ENCODE results near the gene SHKBP1.
A peak's percentile ranks its signal among the peaks of the same experiment; 100 is the strongest.
"Not testable (repeated sequence)": the region's sequence is repeated elsewhere in the genome, so short reads cannot be mapped to it uniquely, and the experiment has no call there.

The SHKBP1 gene

GRCh38 chr19:40585241-40585981 is 8.7 kb downstream of the SHKBP1 start:
- DNase-seq, result no peak

- DNase-seq, result no peak
Observed at GRCh38 chr19:40585982-40586422, 9.3 kb downstream of the SHKBP1 start.

GRCh38 chr19:40586611-40587010 is 9.9 kb downstream of the SHKBP1 start:
- DNase-seq, result no peak

- DNase-seq, result no peak
Observed at GRCh38 chr19:40588110-40588854, 11.6 kb downstream of the SHKBP1 start.

- DNase-seq, result no peak
Observed at GRCh38 chr19:40588926-40589569, 12.4 kb downstream of the SHKBP1 start.

GRCh38 chr19:40589591-40590429 is 13.1 kb downstream of the SHKBP1 start:
- no peak for DNase-seq

DNA sequence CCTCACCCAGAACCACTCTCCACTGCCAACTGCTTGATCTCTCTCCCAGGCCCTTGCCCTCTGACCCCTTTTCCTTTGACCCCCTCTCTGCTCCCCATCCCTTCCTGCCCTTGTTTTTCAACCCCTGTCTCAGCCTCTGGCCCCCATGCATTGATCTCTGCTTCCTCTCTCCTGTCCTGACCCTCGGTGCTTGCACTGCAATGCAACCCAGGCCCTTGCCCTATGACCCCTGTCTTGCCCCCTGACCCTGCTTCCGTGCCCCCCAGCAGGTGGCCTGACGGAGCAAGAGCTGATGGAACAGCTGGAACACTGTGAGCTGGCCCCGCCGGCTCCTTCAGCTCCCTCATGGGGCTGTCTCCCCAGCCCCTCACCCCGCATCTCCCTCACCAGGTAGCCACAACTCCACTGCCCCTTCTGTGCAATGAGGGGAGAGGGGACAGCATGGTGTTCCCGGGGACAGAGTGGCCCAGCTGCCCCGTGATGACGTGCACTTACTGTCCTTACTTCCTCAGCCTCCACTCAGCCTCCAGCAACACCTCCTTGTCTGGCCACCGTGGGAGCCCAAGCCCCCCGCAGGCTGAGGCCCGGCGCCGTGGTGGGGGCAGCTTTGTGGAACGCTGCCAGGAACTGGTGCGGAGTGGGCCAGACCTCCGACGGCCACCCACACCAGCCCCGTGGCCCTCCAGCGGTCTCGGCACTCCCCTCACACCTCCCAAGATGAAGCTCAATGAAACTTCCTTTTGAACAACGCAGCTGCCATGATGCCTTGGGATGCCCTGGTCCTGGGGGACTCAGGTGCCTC is 14.0 kb downstream of the SHKBP1 start:
- DNase-seq, result no peak

GRCh38 chr19:40591724-40592123 is 15.1 kb downstream of the SHKBP1 start:
- not testable (repeated sequence) for DNase-seq

DNA sequence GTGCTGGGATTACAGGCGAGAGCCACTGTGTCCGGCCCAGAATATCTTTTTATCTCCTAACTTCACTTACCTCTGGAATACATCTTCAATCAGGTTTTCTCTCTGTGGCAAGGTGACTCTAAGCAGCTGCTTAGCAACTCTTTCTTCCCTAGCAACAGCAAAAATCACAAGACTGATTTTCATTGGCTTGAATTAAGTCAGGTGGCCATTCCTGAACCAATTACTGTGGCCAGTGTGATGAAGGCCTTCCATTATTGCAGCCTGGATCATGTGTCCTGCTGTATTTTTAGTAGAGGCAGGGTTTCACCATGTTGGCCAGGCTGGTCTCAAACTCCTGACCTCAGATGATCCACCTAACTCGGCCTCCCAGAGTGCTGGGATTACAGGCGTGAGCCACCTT is 15.5 kb downstream of the SHKBP1 start:
- peak; percentile 41 for DNase-seq

DNA sequence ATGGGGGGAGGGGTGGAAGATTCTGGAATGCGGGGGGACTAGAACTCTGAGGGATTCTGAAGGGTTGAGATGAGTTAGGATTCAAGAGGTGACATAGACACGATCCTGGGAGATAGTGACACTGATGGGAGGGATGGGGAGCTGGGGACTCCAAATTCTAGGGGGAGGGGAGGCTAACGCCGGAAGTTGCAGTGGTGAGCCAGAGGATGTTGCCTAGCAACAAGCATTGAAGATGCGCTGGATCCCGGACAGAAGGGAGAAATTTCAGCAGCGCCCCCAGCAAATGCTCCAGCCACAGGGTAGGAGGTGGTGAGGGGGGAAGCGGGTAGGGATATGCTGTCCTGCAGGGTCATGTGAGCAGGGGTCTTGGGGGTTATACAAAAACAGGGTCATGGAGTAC is 17.6 kb downstream of the SHKBP1 start:
- no peak for DNase-seq

DNA sequence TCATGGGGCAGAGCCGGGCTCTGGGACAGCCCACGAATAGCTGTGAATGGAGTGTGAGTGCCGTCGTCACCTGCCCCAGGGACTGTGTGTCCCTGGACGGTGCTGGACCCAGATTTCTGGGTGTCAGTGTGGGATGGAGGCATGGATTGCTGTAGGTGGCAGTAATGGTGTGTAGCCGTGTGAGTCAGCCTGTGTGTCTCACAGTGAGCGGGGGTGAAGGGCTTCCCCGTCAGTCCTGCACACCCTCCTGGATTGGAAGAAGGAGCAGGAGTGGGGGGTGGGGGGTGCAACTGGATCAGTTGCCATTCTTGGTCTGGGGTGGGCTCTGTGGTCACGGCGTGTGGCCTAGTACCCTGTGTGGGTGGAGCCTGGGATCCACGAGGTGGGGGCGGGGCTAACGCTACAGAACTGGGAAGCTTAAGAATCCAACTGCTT is 18.0 kb downstream of the SHKBP1 start:
- DNase-seq, result no peak

DNA sequence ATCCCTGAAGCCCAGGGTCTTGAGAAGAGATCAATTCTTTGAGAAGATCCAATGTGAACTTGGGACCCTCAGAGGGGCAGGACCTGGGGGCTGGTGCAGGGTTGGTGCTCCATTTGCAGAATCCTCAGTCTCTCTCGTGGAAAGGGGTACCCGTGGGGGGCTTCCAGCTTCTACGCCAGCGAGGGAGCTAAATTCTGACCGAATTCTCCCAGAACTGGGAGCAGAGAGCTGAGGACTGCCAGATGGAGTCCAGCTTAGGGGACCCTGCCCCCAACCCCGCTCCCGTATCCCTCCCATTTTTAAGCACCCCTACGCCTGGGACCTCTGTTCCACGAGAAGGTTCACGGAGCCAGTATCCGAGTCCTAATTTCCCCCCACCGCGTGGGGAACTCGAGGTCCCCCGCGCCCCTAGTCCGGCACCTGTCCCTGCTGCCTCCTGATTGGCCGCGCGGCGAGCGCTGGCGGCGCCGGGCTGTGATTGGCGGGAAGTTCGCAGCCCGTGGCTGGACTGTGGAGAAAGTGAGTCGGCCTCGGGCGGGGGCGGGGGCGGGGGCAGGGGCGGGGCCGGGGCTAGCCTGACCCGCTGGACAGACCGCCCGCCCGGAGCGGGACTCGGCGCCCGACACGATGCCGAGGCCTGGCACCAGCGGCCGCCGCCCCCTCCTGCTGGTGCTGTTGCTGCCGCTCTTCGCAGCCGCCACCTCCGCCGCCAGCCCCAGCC is 20.1 kb downstream of the SHKBP1 start:
- no peak for DNase-seq

GRCh38 chr19:40597329-40597838 is 20.7 kb downstream of the SHKBP1 start:
- DNase-seq, result no peak

DNA sequence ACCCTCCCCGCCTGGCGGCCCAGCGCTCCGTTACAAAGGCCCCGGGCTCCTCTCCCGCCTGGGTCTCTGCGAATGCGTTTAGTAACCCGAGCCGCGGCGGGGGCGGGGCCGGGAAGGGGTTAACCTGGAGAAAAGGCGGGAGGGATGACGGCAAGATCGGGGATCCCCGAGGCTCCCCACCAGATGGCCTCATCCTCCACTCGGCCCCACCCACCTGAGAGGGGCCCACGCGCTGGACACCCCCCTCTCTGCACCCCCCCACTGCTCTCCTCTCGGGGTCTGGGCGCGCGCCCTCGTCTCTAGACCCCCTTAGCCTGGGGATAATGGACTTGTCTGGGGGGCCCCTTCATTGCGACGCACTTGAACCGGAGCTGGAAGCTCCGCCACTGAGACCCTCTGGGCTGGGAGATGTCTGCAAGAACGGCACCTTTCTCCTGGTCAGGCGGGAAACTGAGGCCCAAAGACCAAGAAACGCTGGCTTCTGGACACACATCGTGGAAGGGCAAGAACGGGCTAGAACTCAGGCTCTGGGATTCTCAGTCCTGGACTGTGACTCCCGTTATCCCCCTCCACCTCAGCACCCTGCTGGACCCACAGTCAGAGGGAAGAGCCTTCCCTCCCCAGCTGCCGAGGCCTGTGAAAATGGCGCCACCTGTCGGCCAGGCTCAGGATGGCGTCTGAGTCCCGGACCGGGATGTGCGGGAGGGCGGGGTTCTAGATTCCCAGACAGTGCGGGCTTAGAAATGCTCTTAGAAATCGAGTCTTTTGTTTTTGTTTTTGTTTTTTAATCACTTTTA is 21.6 kb downstream of the SHKBP1 start:
- peak; percentile 92 for DNase-seq

GRCh38 chr19:40598918-40599307 is 22.2 kb downstream of the SHKBP1 start:
- DNase-seq, result no peak

- DNase-seq, result peak; percentile 80
Observed at GRCh38 chr19:40599331-40599901, 22.7 kb downstream of the SHKBP1 start.

GRCh38 chr19:40599902-40600569 is 23.4 kb downstream of the SHKBP1 start:
- DNase-seq, result no peak

DNA sequence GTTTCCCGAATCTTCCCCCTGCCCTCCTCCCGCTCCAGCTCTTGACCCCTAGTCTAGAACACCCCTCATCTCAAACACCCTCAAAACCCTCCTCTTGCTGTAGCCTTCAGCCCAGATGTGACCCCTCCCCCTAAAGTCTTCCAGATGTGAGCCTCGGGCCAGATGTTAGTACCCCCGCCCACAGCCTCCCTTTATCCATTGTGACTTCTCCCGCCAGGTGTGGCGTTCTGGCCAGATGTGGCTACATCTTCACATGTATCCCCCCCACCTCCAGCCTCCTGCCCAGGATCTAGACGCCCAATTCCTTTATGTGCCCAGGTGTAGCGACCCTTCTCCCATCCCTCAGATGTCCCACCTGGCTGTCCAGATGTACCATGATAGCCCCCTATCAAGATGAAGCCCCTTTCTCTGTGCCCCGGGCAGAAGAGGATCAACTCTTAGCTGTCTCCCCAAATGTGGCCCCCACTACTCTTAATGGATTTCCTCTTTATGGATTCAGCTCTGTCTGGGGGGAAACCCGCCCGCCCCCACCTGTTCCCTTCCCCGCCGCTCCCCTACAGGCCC is 24.0 kb downstream of the SHKBP1 start:
- DNase-seq, result peak; percentile 43
